GM12872 (cell line): Measurements from ENCODE around the gene PPL.

Experiments
- CTCF ChIP-seq: IDR thresholded peaks from 3 replicates; pipeline ENCODE4 v1.5.1; 2011; ENCODE audit warnings: low read depth, mild to moderate bottlenecking, low read length, moderate library complexity; ENCODE audit not compliant: insufficient read depth

PPL gene

GRCh38 chr16:4942481-4942880 is 5.5 kb upstream of the PPL start:
- no peak for TF ChIP-seq CTCF

GRCh38 chr16:4940719-4941118 is 3.8 kb upstream of the PPL start:
- no peak for TF ChIP-seq CTCF

GRCh38 chr16:4938683-4939030 is 1.7 kb upstream of the PPL start:
- no peak for TF ChIP-seq CTCF

GRCh38 chr16:4937782-4938682 is 1.1 kb upstream of the PPL start:
- no peak for TF ChIP-seq CTCF

- TF ChIP-seq CTCF: no peak
Measured at GRCh38 chr16:4936181-4936990, 562 bp downstream of the PPL start.

GRCh38 chr16:4935241-4935855 is 1.6 kb downstream of the PPL start:
- TF ChIP-seq CTCF: no peak

- no peak for TF ChIP-seq CTCF
Measured at GRCh38 chr16:4934591-4934990, 2.4 kb downstream of the PPL start.
